Motor neuron (in vitro differentiated cells): Measurements from ENCODE around the gene NR2F1-AS1. TPM values are rescaled to one million over a fixed set of nuclear protein-coding genes. Genes with fewer than 3 reads are reported as not detected.

Experiments used
- ATAC-seq, 8 experiments: fragments of 200-7000 bp; cut with Tn5 transposase; replicated peaks in 6 of 8; 2 replicates each; pipeline ENCODE4 v1.8.0; 2021; ENCODE audit warnings: mild to moderate bottlenecking in 8 of 8, moderate library complexity in 8 of 8
- H3K27ac ChIP-seq, 2 donors: fragments of 250-450 bp; sonication (Bioruptor Pico); 2 replicates each; pipeline ENCODE4 v1.9.0; 2021; ENCODE audit warnings: antibody characterized with exemption in 2 of 2, mild to moderate bottlenecking in 2 of 2, moderate library complexity in 1 of 2
- H3K4me1 ChIP-seq, 2 donors: fragments of 250-450 bp; sonication (Bioruptor Pico); replicated peaks in 1 of 2; 2 replicates each; pipeline ENCODE4 v1.6.1; 2021; ENCODE audit warnings: antibody characterized with exemption in 2 of 2, mild to moderate bottlenecking in 2 of 2, moderate library complexity in 1 of 2
- H3K4me3 ChIP-seq, 5 donors: fragments of 250-450 bp; sonication (Bioruptor Pico); 2 replicates each; pipeline ENCODE4 v1.9.0; 2021; ENCODE audit warnings: antibody characterized with exemption in 5 of 5, mild to moderate bottlenecking in 5 of 5, moderate library complexity in 4 of 5
- WGBS, 10 experiments: fragments of 450-650 bp; shearing (Covaris generic); methylation state at CpG; one replicate each; pipeline ENCODE4 v1.0.0; 2022; 5-methylcytosine and 5-hydroxymethylcytosine counted together
- in situ Hi-C, 9 experiments: fragments of 400-800 bp; cut with MboI; loops; one replicate each; pipeline ENCODE4 v1.15.0; 2021; ENCODE audit warnings: low sequenced_read_pairs in 9 of 9, low pct_unique_long_range_greater_than_20kb in 2 of 9; ENCODE audit not compliant: unreplicated experiment in 9 of 9
- total RNA-seq, 8 experiments: library from RNA; unstranded; fragments of 300-600 nt; gene quantifications; 2 replicates each; pipeline versions ENCODE4 v1.2.3 to v1.2.4, GENCODE V29; 2022

Gene NR2F1-AS1
- total RNA-seq, 8 experiments from 2014 or later: 2.7 to 62.0 (median 51.1) TPM

DNA sequence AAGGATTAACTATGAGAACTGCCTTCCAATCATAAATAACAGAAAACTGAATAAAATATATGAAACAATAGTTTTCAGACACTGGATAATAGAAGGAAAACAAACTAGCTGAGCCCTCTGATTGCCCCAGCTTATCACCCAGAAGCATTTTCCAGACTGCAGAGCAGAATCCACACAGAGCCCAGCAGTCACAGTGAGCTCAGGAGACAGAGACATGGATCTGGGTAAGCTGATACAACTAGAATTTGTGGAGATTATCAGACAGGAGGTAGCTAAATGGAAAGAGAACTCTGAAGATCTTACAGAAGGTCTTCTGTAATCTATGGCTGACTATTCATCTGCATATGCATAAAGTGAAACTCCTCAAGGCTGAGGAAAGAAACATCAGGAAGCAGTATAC, 128.8 kb downstream of the NR2F1-AS1 start:
- in situ Hi-C loops: no loop called here
- Histone ChIP-seq H3K27ac (no peak overlapping the region), H3K4me3 (no peak overlapping the region), H3K4me1 (no peaks in the 10 kb centered on the region)
- peak in 2 of 8 experiments; percentile 28 to 33 for ATAC-seq

GRCh38 chr5:93438124-93438523, 142.9 kb downstream of the NR2F1-AS1 start:
- in situ Hi-C loops: no loop called here
- ATAC-seq: no peak
- no peak overlapping the region for H3K27ac ChIP-seq
- 42 to 100% (median 98%) methylated on average over 1 to 2 of the region's 2 CpGs; no CpG with 5 or more reads in 2 of the 10 experiments for WGBS, 10 experiments
- no peak overlapping the region for H3K4me3 ChIP-seq
- no peaks in the 10 kb centered on the region for H3K4me1 ChIP-seq

GRCh38 chr5:93436083-93436482, 144.9 kb downstream of the NR2F1-AS1 start:
- no peak overlapping the region for H3K27ac ChIP-seq
- H3K4me3 ChIP-seq: no peak overlapping the region
- no peak for ATAC-seq
- in situ Hi-C loops: no loop called here
- H3K4me1 ChIP-seq: peaks cover 6% of the 10 kb centered on the region in 2 donors

DNA sequence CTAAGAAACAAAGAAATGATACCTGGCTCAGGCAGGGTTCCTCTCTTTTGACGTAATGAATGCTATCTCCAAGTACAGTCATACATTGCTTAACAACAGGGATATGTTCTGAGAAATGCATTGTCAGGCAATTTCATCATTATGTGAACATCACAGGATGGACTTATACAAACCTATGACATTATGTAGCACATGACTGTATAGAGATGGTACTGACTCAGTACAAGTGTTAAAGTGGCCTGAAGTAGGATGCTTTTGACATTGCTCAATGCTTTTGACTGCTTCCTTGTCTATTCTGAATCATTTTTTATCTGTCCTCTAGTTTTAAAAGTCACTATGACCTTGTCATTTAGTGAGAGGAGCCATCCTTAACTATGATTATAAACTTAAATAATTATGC, 147.6 kb downstream of the NR2F1-AS1 start:
- Histone ChIP-seq H3K27ac (no peak overlapping the region), H3K4me3 (no peak overlapping the region), H3K4me1 (peaks cover 28 to 32% of the 10 kb centered on the region in 2 donors)
- ATAC-seq: peak in 5 of 8 experiments; percentile 50 to 87 (median 76)
- in situ Hi-C loops: no loop called here
- 14 to 100% (median 73%) methylated on average over 1 of the region's 1 CpG; no CpG with 5 or more reads in 4 of the 10 experiments for WGBS, 10 experiments

DNA sequence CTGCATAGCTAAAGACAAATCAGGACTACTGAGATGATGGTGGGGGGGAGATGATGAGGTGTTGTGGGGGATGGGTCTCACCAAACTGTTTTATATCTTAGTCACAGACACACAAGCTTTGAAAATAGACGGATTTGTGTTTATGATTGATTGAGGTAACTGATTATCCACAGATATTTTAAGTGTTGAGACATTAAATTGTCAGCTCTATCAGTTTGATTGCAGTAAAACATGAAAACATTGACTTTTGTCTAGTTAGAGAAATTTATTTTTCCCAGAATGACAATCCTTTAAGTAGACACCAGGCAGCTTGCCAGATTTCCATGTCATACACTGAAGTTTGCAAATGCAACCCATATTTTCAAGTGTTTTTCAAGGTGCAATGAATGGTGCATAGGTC, 149.8 kb downstream of the NR2F1-AS1 start:
- peak in 5 of 8 experiments; percentile 18 to 61 (median 45) for ATAC-seq
- in situ Hi-C loops: no loop called here
- Histone ChIP-seq H3K4me1 (peaks cover 36 to 38% of the 10 kb centered on the region in 2 donors), H3K27ac (no peak overlapping the region), H3K4me3 (no peak overlapping the region)
- 0 to 83% (median 56%) methylated on average over 1 of the region's 1 CpG; no CpG with 5 or more reads in 2 of the 10 experiments for WGBS, 10 experiments

DNA sequence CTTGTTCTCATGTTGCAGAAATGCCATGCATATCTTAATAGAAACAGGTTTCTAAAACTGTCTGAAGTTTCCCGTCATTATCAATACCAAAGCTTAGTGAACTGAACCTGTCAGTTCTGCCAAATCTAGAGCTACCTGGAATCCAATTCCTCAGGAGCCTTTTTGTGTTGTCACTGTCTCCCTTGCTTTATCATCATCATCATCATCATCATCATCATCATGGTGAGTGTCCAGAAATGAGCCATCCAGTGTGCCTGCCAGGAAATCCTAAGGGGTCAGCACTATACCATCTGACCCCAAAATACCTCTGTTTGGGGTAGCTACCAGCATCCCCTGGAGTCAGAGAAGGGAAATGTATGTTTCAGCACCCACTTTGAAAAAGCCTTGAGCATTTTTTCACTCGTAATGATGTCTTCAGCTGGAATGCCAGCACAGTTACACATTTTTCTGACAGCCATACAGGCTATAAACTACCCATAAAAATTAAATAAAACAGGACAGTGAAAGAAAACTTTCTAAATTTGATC, 150.3 kb downstream of the NR2F1-AS1 start:
- in situ Hi-C loops: no loop called here
- H3K4me3 ChIP-seq: no peak overlapping the region
- peaks cover 36 to 38% of the 10 kb centered on the region in 2 donors for H3K4me1 ChIP-seq
- WGBS, 10 experiments: 0 to 100% (median 83%) methylated on average over 1 to 2 of the region's 2 CpGs; no CpG with 5 or more reads in 2 of the 10 experiments
- no peak overlapping the region for H3K27ac ChIP-seq
- ATAC-seq: peak in 3 of 8 experiments; percentile 15 to 29 (median 20)

DNA sequence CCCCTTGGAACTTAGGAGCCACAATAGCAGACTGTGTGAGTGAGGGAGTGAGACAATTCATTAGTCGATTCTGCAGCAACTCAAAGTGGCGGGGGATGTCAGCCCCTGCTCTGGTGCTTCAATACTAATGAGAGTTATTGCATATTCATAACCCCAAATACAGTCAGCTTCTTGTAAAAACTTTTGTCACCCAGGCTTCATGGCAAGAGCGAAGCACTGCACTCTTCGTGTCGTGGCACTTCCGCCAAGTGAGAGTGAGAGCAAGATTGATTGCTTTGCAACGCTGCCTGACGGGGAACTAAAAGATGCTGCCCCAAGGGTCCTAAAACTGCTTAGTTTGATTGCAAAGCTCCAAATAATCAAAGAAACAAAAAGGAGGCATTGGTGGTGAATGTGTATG, 150.9 kb downstream of the NR2F1-AS1 start:
- in situ Hi-C loops: no loop called here
- no peak overlapping the region for H3K27ac ChIP-seq
- peak in 5 of 8 experiments; percentile 38 to 62 (median 56) for ATAC-seq
- peaks cover 39 to 42% of the 10 kb centered on the region in 2 donors for H3K4me1 ChIP-seq
- no peak overlapping the region for H3K4me3 ChIP-seq
- WGBS, 10 experiments: 15 to 93% (median 80%) methylated on average over 1 to 8 of the region's 8 CpGs; no CpG with 5 or more reads in 3 of the 10 experiments

DNA sequence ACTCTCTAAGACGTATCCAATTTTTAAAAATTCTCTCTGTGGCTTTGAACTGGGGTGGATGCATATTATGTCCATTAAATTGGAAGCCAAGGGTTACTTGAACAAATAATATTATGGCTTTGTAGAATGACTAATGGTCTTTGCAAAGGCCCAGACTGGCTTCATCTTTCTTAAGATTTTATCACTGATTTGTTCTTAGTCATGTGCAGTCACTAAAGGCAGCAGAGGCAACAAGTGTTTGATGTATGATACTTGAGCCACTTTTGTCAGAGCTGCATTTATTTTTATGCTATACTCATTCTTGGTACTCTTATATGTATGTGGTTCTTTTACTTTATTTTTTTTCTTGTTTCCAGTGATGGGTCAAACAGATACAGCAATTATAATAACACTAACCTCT, 152.2 kb downstream of the NR2F1-AS1 start:
- in situ Hi-C loops: no loop called here
- Histone ChIP-seq H3K4me1 (peaks cover 47 to 48% of the 10 kb centered on the region in 2 donors), H3K4me3 (no peak overlapping the region), H3K27ac (no peak overlapping the region)
- 0 to 100% (median 88%) methylated on average over 1 of the region's 1 CpG; no CpG with 5 or more reads in 3 of the 10 experiments for WGBS, 10 experiments
- peak in 3 of 8 experiments; percentile 43 to 78 (median 61) for ATAC-seq

- peaks cover 63% of the 10 kb centered on the region in 2 donors for H3K4me1 ChIP-seq
- ATAC-seq: no peak
- no peak overlapping the region for H3K27ac ChIP-seq
- WGBS, 10 experiments: 33 to 100% (median 75%) methylated on average over 1 of the region's 1 CpG; no CpG with 5 or more reads in 3 of the 10 experiments
- in situ Hi-C loops: no loop called here
- H3K4me3 ChIP-seq: no peak overlapping the region
Observed at GRCh38 chr5:93427316-93427715, 153.7 kb downstream of the NR2F1-AS1 start.

- 12 to 60% (median 55%) methylated on average over 2 to 4 of the region's 6 CpGs; no CpG with 5 or more reads in 3 of the 10 experiments for WGBS, 10 experiments
- in situ Hi-C loops: no loop called here
- Histone ChIP-seq H3K27ac (no peak overlapping the region), H3K4me3 (no peak overlapping the region), H3K4me1 (peaks cover 65 to 66% of the 10 kb centered on the region in 2 donors)
- ATAC-seq: peak in 7 of 8 experiments; percentile 67 to 87 (median 80)
Observed at GRCh38 chr5:93425096-93425495, 155.9 kb downstream of the NR2F1-AS1 start.

- 61 to 100% (median 83%) methylated on average over 1 to 3 of the region's 3 CpGs; no CpG with 5 or more reads in 1 of the 10 experiments for whole genome bisulfite sequencing, 10 experiments
- in situ Hi-C loops: no loop called here
- H3K27ac ChIP-seq: no peak overlapping the region
- peak in 3 of 8 experiments; percentile 11 to 49 (median 17) for ATAC-seq
- peaks cover 49 to 55% of the 10 kb centered on the region in 2 donors for H3K4me1 ChIP-seq
- no peak overlapping the region for H3K4me3 ChIP-seq
Observed at GRCh38 chr5:93423300-93423699, 157.7 kb downstream of the NR2F1-AS1 start.

DNA sequence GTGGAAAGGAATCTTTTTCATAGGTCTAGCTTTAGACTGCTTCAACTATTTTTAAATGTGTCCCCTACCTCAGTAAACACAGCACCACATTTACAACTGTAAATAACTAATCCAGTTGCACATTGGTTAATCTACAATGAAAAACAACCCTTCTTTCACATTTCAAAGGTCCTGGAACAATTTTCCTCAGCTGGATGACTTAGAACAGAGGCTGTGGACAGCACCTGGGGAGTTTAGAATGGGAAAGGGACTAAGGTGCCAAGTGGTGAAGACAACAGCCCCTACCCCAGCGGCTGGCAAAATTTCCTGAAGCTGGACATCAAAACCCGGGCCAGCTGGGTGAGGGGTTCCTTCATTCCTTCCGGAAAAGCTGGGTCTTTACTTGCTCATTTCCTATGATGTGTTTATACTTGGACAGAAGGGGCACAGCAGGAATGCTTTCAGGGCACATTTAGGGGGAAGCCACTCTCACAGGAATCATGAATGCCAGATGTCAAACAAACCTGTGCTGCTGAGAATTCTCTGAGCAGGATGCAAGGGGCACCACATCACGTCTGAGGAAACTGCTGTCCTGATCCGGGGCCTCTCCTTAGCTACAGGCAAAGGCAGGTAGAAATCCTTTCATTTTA, 158.3 kb downstream of the NR2F1-AS1 start:
- Histone ChIP-seq H3K4me3 (no peak overlapping the region), H3K4me1 (peaks cover 51 to 57% of the 10 kb centered on the region in 2 donors), H3K27ac (no peak overlapping the region)
- ATAC-seq: peak in 1 of 8 experiments; percentile 11
- in situ Hi-C loops: no loop called here
- WGBS, 10 experiments: 21 to 100% (median 54%) methylated on average over 1 to 4 of the region's 5 CpGs; no CpG with 5 or more reads in 5 of the 10 experiments

GRCh38 chr5:93421987-93422401, 159.0 kb downstream of the NR2F1-AS1 start:
- H3K27ac ChIP-seq: peak overlapping the region in 1 of 2 donors; percentile 44
- H3K4me1 ChIP-seq: peaks cover 51 to 59% of the 10 kb centered on the region in 2 donors
- WGBS, 10 experiments: 21 to 97% (median 52%) methylated on average over 2 to 8 of the region's 9 CpGs; no CpG with 5 or more reads in 1 of the 10 experiments
- peak in 4 of 8 experiments; percentile 11 to 42 (median 28) for ATAC-seq
- no peak overlapping the region for H3K4me3 ChIP-seq
- in situ Hi-C loops: no loop called here
